NAMALWA (cell line): ENCODE data around the gene GEMIN5.

ENCODE experiments used
- DNase-seq: peaks from one replicate; pipeline ENCODE4 v3.0.0-alpha.2; 2015; ENCODE audit warnings: low spot score

GEMIN5 gene

GRCh38 chr5:154892369-154892771 is 45.6 kb downstream of the GEMIN5 start:
- no peak for DNase-seq

- no peak for DNase-seq
Measured at GRCh38 chr5:154885439-154885838, 52.6 kb downstream of the GEMIN5 start.

GRCh38 chr5:154884424-154884823 is 53.6 kb downstream of the GEMIN5 start:
- DNase-seq = no peak

- DNase-seq = no peak
Measured at GRCh38 chr5:154881986-154882385, 56.0 kb downstream of the GEMIN5 start.

- no peak for DNase-seq
Measured at GRCh38 chr5:154878642-154879335, 59.2 kb downstream of the GEMIN5 start.

- DNase-seq = no peak
Measured at GRCh38 chr5:154873791-154874331, 64.2 kb downstream of the GEMIN5 start.

- no peak for DNase-seq
Measured at GRCh38 chr5:154871734-154872133, 66.3 kb downstream of the GEMIN5 start.

GRCh38 chr5:154868702-154869101 is 69.3 kb downstream of the GEMIN5 start:
- peak; percentile 31 for DNase-seq

GRCh38 chr5:154866841-154867240 is 71.2 kb downstream of the GEMIN5 start:
- DNase-seq = no peak

- DNase-seq = no peak
Measured at GRCh38 chr5:154865466-154866184, 72.4 kb downstream of the GEMIN5 start.

- DNase-seq = no peak
Measured at GRCh38 chr5:154863291-154864080, 74.5 kb downstream of the GEMIN5 start.

- DNase-seq = no peak
Measured at GRCh38 chr5:154862766-154863165, 75.2 kb downstream of the GEMIN5 start.

GRCh38 chr5:154861946-154862345 is 76.1 kb downstream of the GEMIN5 start:
- no peak for DNase-seq

GRCh38 chr5:154860765-154861164 is 77.2 kb downstream of the GEMIN5 start:
- no peak for DNase-seq

- DNase-seq = peak; percentile 22
Measured at GRCh38 chr5:154860123-154860522, 77.9 kb downstream of the GEMIN5 start.

GRCh38 chr5:154858972-154859871 is 78.8 kb downstream of the GEMIN5 start:
- DNase-seq = peak; percentile 73

- DNase-seq = peak; percentile 98
Measured at GRCh38 chr5:154858297-154858971, 79.6 kb downstream of the GEMIN5 start, which contains the start of gene CNOT8. CNOT8 (plus strand) TSS chr5:154858627; CDS start chr5:154863279, 4,652 bp downstream.

GRCh38 chr5:154857530-154858296 is 80.3 kb downstream of the GEMIN5 start:
- peak; percentile 93 for DNase-seq

- no peak for DNase-seq
Measured at GRCh38 chr5:154851351-154851750, 86.7 kb downstream of the GEMIN5 start.
